ENCODE results near the gene SIGLEC15.

Gene SIGLEC15, protein sequence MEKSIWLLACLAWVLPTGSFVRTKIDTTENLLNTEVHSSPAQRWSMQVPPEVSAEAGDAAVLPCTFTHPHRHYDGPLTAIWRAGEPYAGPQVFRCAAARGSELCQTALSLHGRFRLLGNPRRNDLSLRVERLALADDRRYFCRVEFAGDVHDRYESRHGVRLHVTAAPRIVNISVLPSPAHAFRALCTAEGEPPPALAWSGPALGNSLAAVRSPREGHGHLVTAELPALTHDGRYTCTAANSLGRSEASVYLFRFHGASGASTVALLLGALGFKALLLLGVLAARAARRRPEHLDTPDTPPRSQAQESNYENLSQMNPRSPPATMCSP
- long read RNA-seq, partial matches to known transcripts = 0 of 6 reads
- long read RNA-seq, other reads (novel, unspliced or antisense) = 6 of 6 reads

- no peaks in the 10 kb centered on the region for H3K27me3 ChIP-seq (ENCODE audit: insufficient read depth, poor library complexity, severe bottlenecking)
- no peak for DNase-seq (ENCODE audit: low read depth in 1 of 2, low spot score in 1 of 2)
- no peak within 1 kb of the TSS for H3K4me3 ChIP-seq (replicated peaks; ENCODE audit: insufficient read depth, low read length)
- no peak within 1 kb of the TSS for H3K27ac ChIP-seq (replicated peaks)
- no peak for TF ChIP-seq POLR2AphosphoS5 (IDR thresholded peaks at IDR 0.05; ENCODE audit: low read depth)
- no peak for TF ChIP-seq REST (IDR thresholded peaks at IDR 0.05; ENCODE audit: insufficient replicate concordance, low read depth)
- TF ChIP-seq, protein P1, sequence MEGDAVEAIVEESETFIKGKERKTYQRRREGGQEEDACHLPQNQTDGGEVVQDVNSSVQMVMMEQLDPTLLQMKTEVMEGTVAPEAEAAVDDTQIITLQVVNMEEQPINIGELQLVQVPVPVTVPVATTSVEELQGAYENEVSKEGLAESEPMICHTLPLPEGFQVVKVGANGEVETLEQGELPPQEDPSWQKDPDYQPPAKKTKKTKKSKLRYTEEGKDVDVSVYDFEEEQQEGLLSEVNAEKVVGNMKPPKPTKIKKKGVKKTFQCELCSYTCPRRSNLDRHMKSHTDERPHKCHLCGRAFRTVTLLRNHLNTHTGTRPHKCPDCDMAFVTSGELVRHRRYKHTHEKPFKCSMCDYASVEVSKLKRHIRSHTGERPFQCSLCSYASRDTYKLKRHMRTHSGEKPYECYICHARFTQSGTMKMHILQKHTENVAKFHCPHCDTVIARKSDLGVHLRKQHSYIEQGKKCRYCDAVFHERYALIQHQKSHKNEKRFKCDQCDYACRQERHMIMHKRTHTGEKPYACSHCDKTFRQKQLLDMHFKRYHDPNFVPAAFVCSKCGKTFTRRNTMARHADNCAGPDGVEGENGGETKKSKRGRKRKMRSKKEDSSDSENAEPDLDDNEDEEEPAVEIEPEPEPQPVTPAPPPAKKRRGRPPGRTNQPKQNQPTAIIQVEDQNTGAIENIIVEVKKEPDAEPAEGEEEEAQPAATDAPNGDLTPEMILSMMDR (IDR thresholded peaks at IDR 0.05; ENCODE audit: insufficient read depth, low read length) = no peak
- no peak for TF ChIP-seq GABPA (IDR thresholded peaks at IDR 0.05; ENCODE audit: low read depth)
- no peak for TF ChIP-seq SPI1 (IDR thresholded peaks at IDR 0.05; ENCODE audit: borderline replicate concordance, low read depth)
Observed at GRCh38 chr18:45825258-45826044, at the start of gene SIGLEC15. SIGLEC15 (plus strand) TSS chr18:45825675; CDS start chr18:45825729, 54 bp downstream.

DNA sequence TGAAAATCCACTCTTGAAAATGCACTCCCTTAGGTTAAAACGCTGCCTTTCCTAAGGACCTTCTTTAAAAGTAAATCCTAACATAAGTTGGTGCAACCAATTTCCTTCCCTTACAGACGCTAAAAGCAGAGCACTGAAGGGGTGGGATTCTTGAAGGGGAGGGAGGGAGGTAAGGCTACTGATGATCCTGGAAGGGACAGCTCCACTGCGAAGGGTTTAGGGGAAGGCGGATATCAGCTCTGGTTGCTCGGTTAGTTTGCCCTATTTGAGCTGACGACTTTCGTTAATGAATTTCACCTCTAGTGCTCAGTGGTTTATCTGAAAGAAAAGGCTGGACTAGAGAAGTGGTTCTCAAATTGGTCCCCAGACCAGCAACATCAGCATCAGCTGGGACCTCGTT, 49.7 kb upstream of the SIGLEC15 start:
- DNase-seq (ENCODE audit: low read depth in 1 of 2, low spot score in 1 of 2) = no peak
- peak overlapping the region; percentile 47 for H3K4me3 ChIP-seq (replicated peaks; ENCODE audit: insufficient read depth, low read length)
- H3K27me3 ChIP-seq (ENCODE audit: insufficient read depth, poor library complexity, severe bottlenecking) = no peaks in the 10 kb centered on the region
- peak overlapping the region; percentile 83 for H3K27ac ChIP-seq (replicated peaks)
- TF ChIP-seq POLR2AphosphoS5 (IDR thresholded peaks at IDR 0.05; ENCODE audit: low read depth) = no peak
- TF ChIP-seq SPI1 (IDR thresholded peaks at IDR 0.05; ENCODE audit: borderline replicate concordance, low read depth) = no peak
- TF ChIP-seq, protein P1 (IDR thresholded peaks at IDR 0.05; ENCODE audit: insufficient read depth, low read length) = no peak
- TF ChIP-seq GABPA (IDR thresholded peaks at IDR 0.05; ENCODE audit: low read depth) = no peak
- no peak for TF ChIP-seq REST (IDR thresholded peaks at IDR 0.05; ENCODE audit: insufficient replicate concordance, low read depth)

DNA sequence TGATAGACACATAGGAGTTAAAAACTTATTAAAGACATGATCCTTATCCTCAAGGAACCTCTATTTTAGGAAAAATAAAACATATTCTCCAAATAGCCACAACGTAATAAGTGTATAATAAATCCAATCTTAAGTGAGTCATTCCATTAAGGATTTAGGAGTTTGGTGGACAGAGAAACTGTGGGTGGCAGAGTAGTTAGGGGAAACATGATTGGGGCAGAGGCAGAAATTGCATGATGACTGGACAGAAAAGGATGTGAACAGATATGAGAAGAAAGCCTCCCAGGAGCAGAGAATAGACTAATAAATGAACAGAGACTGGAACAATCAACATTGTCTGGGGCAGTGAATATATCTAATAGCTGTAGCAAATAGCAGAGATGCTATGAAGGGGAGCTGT, 48.1 kb upstream of the SIGLEC15 start:
- no peak for DNase-seq (ENCODE audit: low read depth in 1 of 2, low spot score in 1 of 2)
- Histone ChIP-seq H3K27ac (replicated peaks) (no peak overlapping the region), H3K27me3 (ENCODE audit: insufficient read depth, poor library complexity, severe bottlenecking) (no peaks in the 10 kb centered on the region), H3K4me3 (replicated peaks; ENCODE audit: insufficient read depth, low read length) (no peak overlapping the region)
- TF ChIP-seq REST (IDR thresholded peaks at IDR 0.05; ENCODE audit: insufficient replicate concordance, low read depth) (no peak), POLR2AphosphoS5 (IDR thresholded peaks at IDR 0.05; ENCODE audit: low read depth) (no peak), SPI1 (IDR thresholded peaks at IDR 0.05; ENCODE audit: borderline replicate concordance, low read depth) (no peak), GABPA (IDR thresholded peaks at IDR 0.05; ENCODE audit: low read depth) (no peak)
- TF ChIP-seq, protein P1 (IDR thresholded peaks at IDR 0.05; ENCODE audit: insufficient read depth, low read length) = no peak

All from HL-60 (cell line).